Measurements from ENCODE around the gene TMPRSS4. TPM values are rescaled to one million over a fixed set of nuclear protein-coding genes. Genes with fewer than 3 reads are reported as not detected.

TMPRSS4 gene
- total RNA-seq, 1 experiment from 2014 or later: not detected

GRCh38 chr11:118082880-118083552 is 6.1 kb downstream of the TMPRSS4 start:
- Histone ChIP-seq H3K4me1 (ENCODE audit: insufficient read depth, low read length) (no peaks in the 10 kb centered on the region), H3K14ac (ENCODE audit: insufficient read depth, low read length) (peak overlapping the region; percentile 69; the same call in 1 of the 2 replicates), H3K27me3 (ENCODE audit: insufficient read depth, low read length) (no peaks in the 10 kb centered on the region), H3K27ac (ENCODE audit: insufficient read length, low read depth, low read length) (no peak overlapping the region), H4K8ac (replicated peaks; ENCODE audit: insufficient read length, low read depth, low read length) (no peak overlapping the region), H3K23me2 (ENCODE audit: insufficient read length, low read depth, low read length, poor library complexity, severe bottlenecking) (no peaks in the 10 kb centered on the region), H2BK120ac (ENCODE audit: low read depth, low read length, poor library complexity, severe bottlenecking) (no peak overlapping the region), H4K5ac (ENCODE audit: insufficient read length, low read depth, low read length) (no peak overlapping the region), H4K20me1 (ENCODE audit: control insufficient read depth, insufficient read depth, insufficient read length) (no peaks in the 10 kb centered on the region), H3K4me2 (ENCODE audit: insufficient read depth, insufficient read length, low read length) (no peak overlapping the region), H3K4ac (ENCODE audit: low read depth, low read length) (no peak overlapping the region), H3K9ac (ENCODE audit: extremely low read depth, insufficient read length, low read length) (no peak overlapping the region), H2BK20ac (ENCODE audit: low read depth, low read length, poor library complexity, severe bottlenecking) (no peak overlapping the region), H3K18ac (ENCODE audit: insufficient read length, low read depth, low read length) (no peak overlapping the region), H2BK12ac (ENCODE audit: insufficient read length, low read depth, low read length) (no peak overlapping the region), H2BK5ac (ENCODE audit: insufficient read length, low read length) (no peak overlapping the region), H2BK15ac (ENCODE audit: low read depth, low read length) (no peak overlapping the region), H2AK5ac (ENCODE audit: insufficient read length, low read length) (no peak overlapping the region), H3K9me3 (ENCODE audit: control insufficient read depth, low read depth, low read length) (no peaks in the 10 kb centered on the region), H3K79me2 (ENCODE audit: insufficient read depth, low read length) (no peaks in the 10 kb centered on the region), H3K23ac (ENCODE audit: insufficient read length, low read depth, low read length) (no peak overlapping the region), H3K56ac (ENCODE audit: insufficient read length, low read depth, low read length) (no peak overlapping the region), H2AFZ (ENCODE audit: low read length) (no peak overlapping the region), H4K91ac (ENCODE audit: insufficient read length, low read depth, low read length) (no peak overlapping the region), H3T11ph (ENCODE audit: low read length) (no peak overlapping the region), H3K79me1 (ENCODE audit: insufficient read depth, low read depth, low read length, poor library complexity, severe bottlenecking) (no peaks in the 10 kb centered on the region)
- Mint-ChIP-seq H3K4me3 (no peak overlapping the region; a peak in 1 of 5 replicates), H3K9me3 (peaks cover 0 to 9% of the 10 kb centered on the region in 2 experiments; a peak in 3 of 5 replicates), H3K4me1 (peaks cover 7 to 25% of the 10 kb centered on the region in 2 experiments), H3K36me3 (ENCODE audit: insufficient read depth in 1 of 3, low read depth in 3 of 3) (peaks cover 0 to 4% (median 0%) of the 10 kb centered on the region in 3 experiments; a peak in 2 of 7 replicates), H3K27me3 (ENCODE audit: low read depth) (peaks cover 25% of the 10 kb centered on the region), H3K27ac (peak overlapping the region in 1 of 3 experiments; percentile 65; a peak in 2 of 7 replicates)
- no CpG with 5 or more reads among the region's 21 CpGs for WGBS (ENCODE audit: extremely low coverage, insufficient read length, low lambda C conversion rate)
- DNase-seq: no peak
- no peak for TF ChIP-seq CTCF (conservative IDR thresholded peaks at IDR 0.05)
